Uterus (tissue), 2 donors: ENCODE data around the gene TMEM176B.

Experiments used
- CTCF ChIP-seq, 4 experiments: fragments of 200-600 bp in 2 of 4; fragments of 450-650 bp in 2 of 4; sonication (generic) in 2 of 4; IDR thresholded peaks; one replicate each; pipeline ENCODE4 v1.5.1; 2016 to 2019; ENCODE audit warnings: antibody characterized with exemption in 4 of 4, mild to moderate bottlenecking in 2 of 4, moderate library complexity in 1 of 4
- POLR2A ChIP-seq, 2 donors: fragments of 450-650 bp; IDR thresholded peaks; one replicate each; pipeline ENCODE4 v1.6.1; 2016; ENCODE audit warnings: antibody characterized with exemption in 2 of 2, mild to moderate bottlenecking in 1 of 2, moderate library complexity in 1 of 2

- TF ChIP-seq CTCF (IDR thresholded peaks at IDR 0.05) (no peak), POLR2A (IDR thresholded peaks at IDR 0.05) (no peak)
These were observed 26.1 kb upstream of the TMEM176B start for GRCh38 chr7:150826061-150826849.
